ENCODE measurements around the gene ITIH4.
"Not testable (repeated sequence)": the region's sequence is repeated elsewhere in the genome, so short reads cannot be mapped to it uniquely, and the experiment has no call there.

Gene ITIH4

GRCh38 chr3:52779837-52780585, 50.5 kb downstream of the ITIH4 start:
- DNase-seq, result no peak

GRCh38 chr3:52779011-52779836, 51.2 kb downstream of the ITIH4 start:
- DNase-seq, result peak; percentile 4

DNA sequence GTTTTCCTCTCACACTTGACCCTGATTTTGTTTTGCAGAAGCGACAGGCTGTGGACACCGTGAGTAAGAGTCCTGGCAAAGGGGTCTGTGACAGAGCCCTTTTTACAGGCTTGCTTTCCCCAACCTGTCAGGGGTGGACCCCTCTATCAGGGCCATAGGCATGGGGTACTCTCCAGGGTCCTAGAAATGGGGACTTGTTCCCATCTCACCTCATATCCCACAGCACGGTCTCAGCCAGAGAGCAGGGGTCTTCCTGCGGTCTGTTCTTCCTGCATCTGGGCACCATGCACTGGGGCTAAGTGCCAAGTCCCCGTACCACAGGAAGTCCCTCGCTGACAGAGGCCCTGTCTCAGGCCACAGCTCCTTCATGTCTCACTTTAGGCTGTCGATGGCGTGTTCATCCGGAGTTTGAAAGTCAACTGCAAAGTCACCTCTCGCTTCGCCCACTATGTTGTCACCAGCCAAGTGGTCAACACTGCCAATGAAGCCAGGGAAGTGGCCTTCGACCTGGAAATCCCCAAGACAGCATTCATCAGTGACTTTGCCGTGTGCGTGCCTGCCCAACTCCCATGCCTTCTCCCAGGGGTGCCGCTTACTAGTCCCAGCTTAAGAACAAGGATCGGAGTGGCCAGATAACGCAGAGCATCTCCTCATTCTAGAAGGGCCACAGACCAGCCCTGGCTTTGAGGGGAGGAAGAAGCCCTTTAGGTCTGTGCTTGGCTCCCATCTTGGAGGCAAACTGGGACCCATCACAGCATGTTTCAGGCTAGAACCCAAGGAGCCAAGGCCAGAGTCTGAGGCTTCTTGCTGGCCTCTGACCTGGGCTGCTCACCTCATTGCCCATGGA, 52.3 kb downstream of the ITIH4 start:
- DNase-seq, result no peak

- no peak for DNase-seq
Observed at GRCh38 chr3:52777127-52777958, 53.1 kb downstream of the ITIH4 start, which contains the start of gene ITIH1. Gene ITIH1, plus strand, starts transcription at chr3:52777599. Its CDS starts 17 bp downstream, at chr3:52777616.

GRCh38 chr3:52776486-52776885, 54.0 kb downstream of the ITIH4 start:
- DNase-seq, result not testable (repeated sequence)

DNA sequence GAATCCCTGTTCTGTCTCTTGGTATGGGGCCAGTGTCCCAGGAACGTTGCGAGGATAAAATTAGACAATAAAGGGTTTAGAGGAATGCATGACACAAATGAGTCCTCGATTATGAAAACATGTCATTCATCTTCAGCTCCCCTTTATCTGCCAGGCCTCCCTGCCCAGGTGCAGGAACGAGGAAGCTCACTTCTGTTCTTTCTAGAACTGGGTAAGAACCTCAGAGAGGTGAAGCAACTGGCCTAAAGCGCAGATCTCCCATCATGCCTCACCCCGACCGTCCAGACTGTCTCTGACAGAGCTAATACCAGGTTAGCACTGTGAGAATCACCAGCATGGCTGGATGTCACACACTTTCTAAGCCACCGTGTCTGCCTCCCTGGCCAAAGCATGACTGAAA, 54.6 kb downstream of the ITIH4 start:
- DNase-seq, result no peak

- no peak for DNase-seq
Observed at GRCh38 chr3:52774901-52775864, 55.3 kb downstream of the ITIH4 start.

DNA sequence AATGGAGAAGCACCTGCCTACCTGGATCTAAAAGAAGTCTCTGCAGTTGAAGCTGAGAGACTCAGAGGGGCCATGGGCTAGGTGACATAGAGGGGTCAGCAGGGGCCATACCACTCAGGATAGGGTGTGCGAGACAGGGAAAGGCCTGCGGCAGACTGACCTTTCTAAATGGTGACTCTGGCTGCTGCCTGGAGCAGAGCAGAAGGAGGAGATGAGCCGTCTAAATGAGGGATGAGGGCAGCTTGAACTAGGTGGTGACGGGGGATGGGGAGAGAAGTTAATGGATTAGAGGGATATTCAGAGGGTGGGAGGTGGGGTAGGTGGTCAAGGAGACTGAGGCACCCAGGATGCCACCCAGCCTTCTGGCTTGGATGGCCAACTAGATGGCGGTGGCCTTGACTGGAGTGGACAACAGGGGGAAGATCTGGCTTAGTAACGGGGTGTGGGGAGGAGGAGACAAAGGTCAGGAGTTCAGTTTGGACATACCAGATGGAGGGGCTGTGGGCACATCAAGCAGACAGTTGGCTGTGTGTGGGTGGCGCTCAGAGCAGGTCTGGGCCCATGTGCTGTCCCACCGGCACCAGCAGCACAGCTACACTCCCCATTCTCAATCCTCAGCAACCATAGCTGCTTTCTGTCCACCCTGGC, 56.3 kb downstream of the ITIH4 start:
- no peak for DNase-seq

- DNase-seq, result no peak
Observed at GRCh38 chr3:52773361-52774065, 57.0 kb downstream of the ITIH4 start.

- DNase-seq, result no peak
Observed at GRCh38 chr3:52771702-52772101, 58.8 kb downstream of the ITIH4 start.

GRCh38 chr3:52771334-52771681, 59.2 kb downstream of the ITIH4 start:
- DNase-seq, result no peak

DNA sequence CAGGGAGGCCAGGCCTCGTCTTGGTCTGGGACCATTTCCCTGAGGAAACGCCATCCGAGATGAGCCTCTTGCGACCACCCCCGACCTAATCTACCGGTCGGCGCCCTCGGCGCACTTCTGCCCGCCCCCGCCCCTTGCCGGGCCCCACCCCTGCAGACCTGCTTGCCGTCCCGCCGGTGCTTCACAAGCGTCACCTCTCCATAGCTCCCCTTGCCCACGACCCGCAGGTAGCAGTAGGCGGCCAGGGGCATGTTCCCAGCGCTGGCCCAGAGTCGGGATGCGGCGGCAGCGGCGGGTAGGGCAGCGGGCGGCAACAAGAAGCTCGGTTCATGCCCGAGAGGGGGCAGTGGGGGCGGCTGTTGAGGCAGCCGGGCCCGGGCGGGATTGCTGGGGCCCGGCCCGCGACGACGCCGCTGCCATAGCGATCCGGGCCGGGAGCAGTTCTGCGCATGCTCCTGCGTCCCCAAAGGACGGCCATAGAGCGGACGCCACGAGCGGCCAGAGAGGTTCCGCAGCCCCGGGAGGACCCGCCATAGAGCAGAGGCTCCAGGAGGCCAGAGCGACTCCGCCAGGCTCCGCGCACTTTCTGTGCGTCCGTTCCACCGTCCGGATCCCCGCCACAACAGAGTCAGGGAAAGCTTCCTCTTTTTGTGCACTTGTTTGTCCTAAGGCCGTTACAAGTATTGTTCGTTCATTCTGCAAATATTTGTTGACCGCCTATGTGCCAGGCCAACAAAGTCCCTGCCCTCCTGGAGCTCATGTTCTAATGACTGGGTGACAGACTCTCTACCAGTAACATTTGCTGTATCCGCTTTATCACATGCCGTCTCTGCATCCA, 59.8 kb downstream of the ITIH4 start, which contains the start of gene NEK4:
Gene NEK4, minus strand, starts transcription at position 445 of the 838 bp plus-strand sequence. Its CDS starts 194 bp downstream, at position 251.
- DNase-seq, result peak; percentile 90

- no peak for DNase-seq
Observed at GRCh38 chr3:52769786-52770455, 60.6 kb downstream of the ITIH4 start.

- no peak for DNase-seq
Observed at GRCh38 chr3:52763466-52763865, 67.0 kb downstream of the ITIH4 start.

Data from CD4-positive, alpha-beta T cell treated with Interleukin-4 for 4 hours (primary cell).